K562 (cell line): ENCODE results near the gene VPS16. TPM values are rescaled to one million over a fixed set of nuclear protein-coding genes. Genes with fewer than 3 reads are reported as not detected.

Experiments
- ATAC-seq: fragments of 200-7000 bp; cut with Tn5 transposase; 3 replicates; pipeline ENCODE4 v1.9.1; 2020; ENCODE audit warnings: moderate library complexity
- BruUV-seq: library from RNA; stranded (reverse); fragments of 400-500 nt; replicated peaks from 2 replicates; lab custom pipeline; 2021; lab: Mats Ljungman, UMichigan
- CTCF ChIA-PET: fragments of 300-600 bp; formaldehyde crosslinking; extraction: SDS; loops from one replicate; lab custom pipeline; 2021; ENCODE audit warnings: low intra/inter-chr PET ratio; lab: Yijun Ruan, JAX
- POLR2A ChIA-PET: fragments of 300-600, 350-650 bp; sonication (Branson Sonifier 250); formaldehyde crosslinking; extraction: SDS; loops from one replicate; lab custom pipeline; 2021; ENCODE audit warnings: antibody characterized with exemption, inconsistent platforms; lab: Yijun Ruan, JAX
- DNase-seq, 4 experiments: peaks; one replicate each; pipeline versions ENCODE4 v3.0.0 to v3.0.0-alpha.2; 2011 to 2018; ENCODE audit warnings: low spot score in 3 of 4, mixed read lengths in 3 of 4; ENCODE audit errors: extremely low read depth in 1 of 4
- FAIRE-seq: peaks from 2 replicates; lab custom pipeline; 2011; peaks lifted over from hg19 to GRCh38; lab: Jason Lieb, UNC
- H2AFZ ChIP-seq: 2 replicates; pipeline ENCODE4 v1.6.0; 2011; ENCODE audit warnings: low read depth, low read length, control low read depth, inconsistent platforms
- H3K27ac ChIP-seq: fragments of 200-600 bp; 3 replicates; pipeline ENCODE4 v1.8.0; 2011; ENCODE audit warnings: low read depth, mild to moderate bottlenecking, control low read depth, inconsistent platforms, low read length, moderate library complexity, mixed read lengths; ENCODE audit errors: extremely low read depth
- H3K27me3 ChIP-seq, 2 experiments: fragments of 300-600 bp in 1 of 2; 2 replicates in 1 of 2; 3 replicates in 1 of 2; pipeline versions ENCODE4 v1.6.0 to v1.8.0; 2011; ENCODE audit warnings: inconsistent platforms in 2 of 2, low read length in 2 of 2, mild to moderate bottlenecking in 1 of 2, mixed read lengths in 1 of 2, moderate library complexity in 1 of 2; ENCODE audit not compliant: control insufficient read depth in 2 of 2, insufficient read depth in 2 of 2
- H3K36me3 ChIP-seq: fragments of 300-600 bp; 3 replicates; pipeline ENCODE4 v1.8.0; 2011; ENCODE audit warnings: mild to moderate bottlenecking, low read length, inconsistent platforms; ENCODE audit not compliant: control insufficient read depth, insufficient read depth
- H3K4me1 ChIP-seq, 2 experiments: fragments of 200-600 bp in 1 of 2; replicated peaks in 1 of 2; 2 replicates in 1 of 2; 3 replicates in 1 of 2; pipeline versions ENCODE4 v1.5.1 to v1.8.0; 2011; ENCODE audit warnings: inconsistent platforms in 2 of 2, low read length in 2 of 2, mild to moderate bottlenecking in 1 of 2, mixed read lengths in 1 of 2, moderate library complexity in 1 of 2; ENCODE audit not compliant: control insufficient read depth in 2 of 2, insufficient read depth in 2 of 2
- H3K4me2 ChIP-seq: 2 replicates; pipeline ENCODE4 v1.6.1; 2011; ENCODE audit warnings: low read length, control low read depth, inconsistent platforms, mixed read lengths; ENCODE audit not compliant: insufficient read depth
- H3K4me3 ChIP-seq: fragments of 200-600 bp; sonication (generic), shearing (Covaris generic); 2 replicates; pipeline ENCODE4 v1.5.1; 2016; ENCODE audit warnings: control low read depth, inconsistent platforms
- H3K79me2 ChIP-seq: fragments of 200-600 bp; 3 replicates; pipeline ENCODE4 v1.8.0; 2011; ENCODE audit warnings: low read length, inconsistent platforms; ENCODE audit not compliant: control insufficient read depth, insufficient read depth
- H3K9ac ChIP-seq, 2 experiments: 2 replicates each; pipeline versions ENCODE4 v1.6.0 to v1.6.1; 2011; ENCODE audit warnings: low read depth in 2 of 2, low read length in 2 of 2, control low read depth in 1 of 2, inconsistent platforms in 1 of 2, mild to moderate bottlenecking in 1 of 2, mixed read lengths in 1 of 2; ENCODE audit not compliant: insufficient read depth in 1 of 2
- H3K9me1 ChIP-seq: one replicate; pipeline ENCODE4 v1.6.0; 2011; ENCODE audit warnings: inconsistent platforms, mild to moderate bottlenecking, low read length, moderate library complexity; ENCODE audit not compliant: control insufficient read depth, insufficient read depth
- H3K9me3 ChIP-seq: replicated peaks from 2 replicates; pipeline ENCODE4 v1.5.1; 2011; ENCODE audit warnings: low read depth, low read length, inconsistent platforms; ENCODE audit not compliant: control insufficient read depth, insufficient read depth
- H4K20me1 ChIP-seq: replicated peaks from 2 replicates; pipeline ENCODE4 v1.6.1; 2011; ENCODE audit warnings: low read length, inconsistent platforms, mixed read lengths; ENCODE audit not compliant: control insufficient read depth, insufficient read depth
- MYC ChIP-seq, 2 experiments: fragments of 250-450 bp in 1 of 2; sonication (Bioruptor Pico) in 1 of 2; IDR thresholded peaks; 2 replicates each; pipeline versions ENCODE4 v1.5.1 to v1.6.1; 2012 to 2021; ENCODE audit warnings: low read depth in 2 of 2, borderline replicate concordance in 1 of 2, improper control_type of control experiment in 1 of 2, low read length in 1 of 2, mild to moderate bottlenecking in 1 of 2, moderate library complexity in 1 of 2
- RFX5 ChIP-seq: IDR thresholded peaks from 2 replicates; pipeline ENCODE4 v1.6.1; 2011; ENCODE audit warnings: low read depth, mild to moderate bottlenecking, improper control_type of control experiment, low read length
- RREB1 ChIP-seq: fragments of 250-450 bp; sonication (Bioruptor Pico); IDR thresholded peaks from 2 replicates; pipeline ENCODE4 v1.4.0; 2020
- XRCC3 ChIP-seq: fragments of 450-650 bp; IDR thresholded peaks from 2 replicates; pipeline ENCODE4 v1.6.1; 2017; ENCODE audit warnings: mild to moderate bottlenecking, moderate library complexity
- WGBS: fragments of 100-300 bp; shearing (Covaris generic); methylation state at CpG from one replicate; pipeline ENCODE4 v1.1.6; 2016; ENCODE audit warnings: low coverage, mixed read lengths; ENCODE audit not compliant: insufficient coverage; ENCODE audit errors: missing lambda C conversion rate; 5-methylcytosine and 5-hydroxymethylcytosine counted together
- in situ Hi-C: fragments of 300-500 bp; cut with MboI; formaldehyde crosslinking; loops from 4 replicates; pipeline ENCODE4 v1.15.0; 2018; ENCODE audit warnings: inconsistent platforms, mixed read lengths
- intact Hi-C: fragments of 100-400 bp; cut with micrococcal nuclease; formaldehyde crosslinking; loops from 2 replicates; pipeline ENCODE4 v1.14.2; 2022
- polyA plus RNA-seq, 8 experiments: library from polyadenylated mRNA; depleted of rRNA in 4 of 8; stranded (reverse) in 5 of 8; unstranded in 3 of 8; fragments of >200 nt; fragmentation: Nextera tagmentation in 2 of 8; fragmentation: Illumina TruSeq in 1 of 8; extraction: Ambion mirVana in 2 of 8; extraction: Trizol in 1 of 8; gene quantifications; 2 replicates each; pipeline versions ENCODE4 v1.2.1 to v1.2.3, GENCODE V29; 2011 to 2014; ENCODE audit warnings: inconsistent platforms in 1 of 8, missing spikeins in 1 of 8
- total RNA-seq, 7 experiments: library from RNA; depleted of rRNA in 6 of 7; stranded (reverse); fragments of >200 nt in 6 of 7; fragmentation: Illumina TruSeq in 2 of 7; extraction: Trizol in 2 of 7; gene quantifications; 2 replicates each; pipeline versions ENCODE4 v1.2.1 to v1.2.3, GENCODE V29; 2011 to 2021; ENCODE audit warnings: low replicate concordance in 1 of 7
- TF ChIP-seq, protein P1 (sequence below): fragments of 250-450 bp; sonication (Bioruptor Pico); IDR thresholded peaks from 2 replicates; pipeline ENCODE4 v1.5.1; 2021; ENCODE audit warnings: mild to moderate bottlenecking

VPS16 gene
- total and polyA plus RNA-seq, 9 of the 15 experiments (the other 6 are each of a cell fraction or from before 2014, with no cell fraction given) = 6.8 to 24.7 (median 14.0) TPM

DNA sequence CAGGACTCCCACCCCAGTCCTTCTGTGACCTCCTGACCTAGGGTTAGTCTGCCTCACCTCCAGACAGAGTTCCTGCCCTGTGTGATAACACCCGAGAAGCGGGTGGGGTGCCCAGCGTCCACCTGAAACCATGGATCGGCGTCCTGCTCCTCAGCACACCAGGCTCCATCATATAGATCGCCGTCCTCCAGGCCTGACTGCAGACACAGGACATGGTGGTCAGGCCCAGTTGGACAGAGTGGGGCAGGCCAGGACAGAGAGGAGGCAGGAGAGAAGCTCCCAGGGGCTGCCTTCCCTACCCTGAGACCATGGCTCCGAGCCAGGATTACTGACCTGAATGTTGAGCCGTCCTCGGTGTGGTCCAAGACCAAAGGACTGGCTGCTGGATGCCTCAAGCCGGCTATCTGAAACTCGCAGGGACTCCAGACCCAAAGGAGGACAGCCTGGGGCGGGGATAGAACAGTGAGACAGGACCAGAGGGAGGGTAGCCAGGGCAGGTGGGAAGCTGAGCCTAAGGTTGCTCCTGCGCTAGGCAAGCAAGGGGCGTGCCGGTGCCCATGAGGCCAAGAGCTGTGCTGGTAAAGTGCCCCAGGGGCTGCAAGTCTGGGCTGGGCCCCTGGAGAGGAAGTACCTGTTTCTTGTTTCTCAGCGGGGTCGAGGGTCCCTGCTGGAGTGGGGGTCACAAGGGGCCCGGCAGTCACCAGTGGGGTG is 42.3 kb upstream of the VPS16 start:
- H3K9me3 ChIP-seq = no peaks in the 10 kb centered on the region
- 18% methylated on average over 10 of the region's 19 CpGs for WGBS
- no peak overlapping the region for H2AFZ ChIP-seq
- no TSS peak for BruUV-seq
- ATAC-seq = no peak
- H3K4me2 ChIP-seq = no peak overlapping the region
- no peaks in the 10 kb centered on the region for H3K9me1 ChIP-seq
- H3K36me3 ChIP-seq = no peaks in the 10 kb centered on the region
- no peak overlapping the region for H3K4me3 ChIP-seq
- peaks cover 2 to 34% of the 10 kb centered on the region in 2 experiments; a peak in 4 of 5 replicates for H3K4me1 ChIP-seq
- in situ Hi-C loops (no loop called here), intact Hi-C loops (no loop called here)
- H3K27me3 ChIP-seq = peaks cover 15 to 59% of the 10 kb centered on the region in 2 experiments; a peak in 4 of 5 replicates
- peak overlapping the region in 1 of 2 experiments; percentile 16; a peak in 1 of 4 replicates for H3K9ac ChIP-seq
- no peak for DNase-seq
- peaks cover 12% of the 10 kb centered on the region; the same call in 1 of the 2 replicates for H4K20me1 ChIP-seq
- no peak overlapping the region for H3K27ac ChIP-seq
- CTCF ChIA-PET = no interaction called here
- POLR2A ChIA-PET = no interaction called here
- TF ChIP-seq, protein P1, sequence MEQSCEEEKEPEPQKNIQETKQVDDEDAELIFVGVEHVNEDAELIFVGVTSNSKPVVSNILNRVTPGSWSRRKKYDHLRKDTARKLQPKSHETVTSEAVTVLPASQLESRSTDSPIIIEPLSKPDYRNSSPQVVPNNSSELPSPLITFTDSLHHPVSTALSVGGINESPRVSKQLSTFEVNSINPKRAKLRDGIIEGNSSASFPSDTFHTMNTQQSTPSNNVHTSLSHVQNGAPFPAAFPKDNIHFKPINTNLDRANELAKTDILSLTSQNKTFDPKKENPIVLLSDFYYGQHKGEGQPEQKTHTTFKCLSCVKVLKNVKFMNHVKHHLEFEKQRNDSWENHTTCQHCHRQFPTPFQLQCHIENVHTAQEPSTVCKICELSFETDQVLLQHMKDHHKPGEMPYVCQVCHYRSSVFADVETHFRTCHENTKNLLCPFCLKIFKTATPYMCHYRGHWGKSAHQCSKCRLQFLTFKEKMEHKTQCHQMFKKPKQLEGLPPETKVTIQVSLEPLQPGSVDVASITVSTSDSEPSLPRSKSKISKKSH (CRISPR knock-in tag) = no peak
- TF ChIP-seq XRCC3 (no peak), RREB1 (CRISPR knock-in tag) (no peak), MYC (IDR thresholded peaks at IDR 0.05; ENCODE audit: low read depth, low read length) (no peak), MYC (CRISPR knock-in tag; IDR thresholded peaks at IDR 0.05; ENCODE audit: borderline replicate concordance, low read depth) (no peak), RFX5 (no peak)
- TF ChIP-seq, all 486 proteins: peak for 0
- no peak for FAIRE-seq
- H3K79me2 ChIP-seq = no peaks in the 10 kb centered on the region
